Small intestine (tissue), 7 donors: ENCODE results near the gene PLCB4. TPM values are rescaled to one million over a fixed set of nuclear protein-coding genes. Genes with fewer than 3 reads are reported as not detected.
"Not testable (repeated sequence)": the region's sequence is repeated elsewhere in the genome, so short reads cannot be mapped to it uniquely, and the experiment has no call there.

ENCODE experiments used
- DNase-seq, 2 donors: peaks; one replicate each; pipeline versions ENCODE4 v3.0.0 to v3.0.0-alpha.2; 2013
- FAIRE-seq: peaks from 2 replicates; lab custom pipeline; 2012; peaks lifted over from hg19 to GRCh38; lab: Jason Lieb, UNC
- H3K27ac ChIP-seq, 3 donors: one replicate each; pipeline ENCODE4 v1.5.1; 2013; ENCODE audit warnings: low read length in 2 of 3, mild to moderate bottlenecking in 2 of 3, control low read depth in 1 of 3, inconsistent platforms in 1 of 3, low read depth in 1 of 3, moderate library complexity in 1 of 3
- H3K27me3 ChIP-seq, 3 donors: one replicate each; pipeline ENCODE4 v1.6.1; 2013; ENCODE audit warnings: low read length in 3 of 3, inconsistent platforms in 1 of 3; ENCODE audit not compliant: control insufficient read depth in 3 of 3, insufficient read depth in 3 of 3
- H3K36me3 ChIP-seq, 3 donors: one replicate each; pipeline ENCODE4 v1.6.1; 2013; ENCODE audit warnings: low read length in 3 of 3, inconsistent platforms in 1 of 3, low read depth in 1 of 3, mild to moderate bottlenecking in 1 of 3, moderate library complexity in 1 of 3; ENCODE audit not compliant: control insufficient read depth in 3 of 3, insufficient read depth in 2 of 3
- H3K4me1 ChIP-seq, 3 donors: one replicate each; pipeline ENCODE4 v1.6.1; 2013; ENCODE audit warnings: low read length in 2 of 3, inconsistent platforms in 1 of 3, low read depth in 1 of 3, mild to moderate bottlenecking in 1 of 3, moderate library complexity in 1 of 3; ENCODE audit not compliant: control insufficient read depth in 3 of 3, insufficient read depth in 2 of 3
- H3K4me3 ChIP-seq, 3 donors: one replicate each; pipeline ENCODE4 v1.5.1; 2013; ENCODE audit warnings: low read length in 3 of 3, control low read depth in 1 of 3, inconsistent platforms in 1 of 3, low read depth in 1 of 3, mild to moderate bottlenecking in 1 of 3, moderate library complexity in 1 of 3
- H3K9me3 ChIP-seq, 2 donors: one replicate each; pipeline ENCODE4 v1.6.1; 2013; ENCODE audit warnings: low read depth in 1 of 2, low read length in 1 of 2; ENCODE audit not compliant: control insufficient read depth in 2 of 2, insufficient read depth in 1 of 2
- WGBS, 3 donors: extraction: QIAGEN DNeasy Blood & Tissue Kit; methylation state at CpG; one replicate each; pipeline ENCODE4 v1.1.7; 2013; 5-methylcytosine and 5-hydroxymethylcytosine counted together
- polyA plus RNA-seq, 4 donors: library from polyadenylated mRNA; stranded (reverse) in 3 of 4; unstranded in 1 of 4; fragments of 200-250 nt in 3 of 4; fragments of 120-200 nt in 1 of 4; gene quantifications; one replicate each; pipeline versions ENCODE4 v1.2.1 to v1.2.3, GENCODE V29; 2013
- donor health status: healthy with polysubstance abuse.
- donor health status: control.
- donor health status: control.
- donor health status: Bipolar disorder and iron deficiency.
- donor health status: healthy.

Gene PLCB4
- polyA plus RNA-seq, 4 donors: under 0.01 to 14.4 (median 3.4) TPM

DNA sequence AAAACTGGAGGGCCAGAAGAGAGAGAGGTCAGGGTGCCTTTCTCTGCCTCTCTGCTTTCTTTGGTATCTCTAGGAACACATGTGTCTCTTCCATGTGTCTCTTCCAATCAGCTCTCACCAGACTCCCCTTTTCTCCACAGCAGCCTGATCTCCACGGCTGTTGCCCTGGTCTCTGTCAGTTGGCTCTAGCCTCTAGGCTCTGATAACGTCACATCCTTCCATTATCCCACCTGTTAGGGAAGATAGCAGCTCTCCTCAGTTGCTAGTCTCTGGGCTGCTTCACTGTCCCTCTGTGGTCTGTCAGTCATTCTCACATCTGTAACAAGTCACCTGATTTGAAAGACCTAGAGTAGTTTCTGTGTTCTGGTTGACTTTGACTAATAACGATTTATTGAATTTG, 80.2 kb downstream of the PLCB4 start:
- H3K27me3 ChIP-seq: no peaks in the 10 kb centered on the region
- H3K27ac ChIP-seq: no peak overlapping the region
- FAIRE-seq (no peak), DNase-seq (no peak)
- H3K4me3 ChIP-seq: no peak overlapping the region
- H3K4me1 ChIP-seq: peaks cover 0 to 4% (median 0%) of the 10 kb centered on the region in 3 donors
- peaks cover 0 to 16% of the 10 kb centered on the region in 2 donors for H3K9me3 ChIP-seq
- WGBS, 3 donors: 82 to 87% (median 84%) methylated on average over 3 of the region's 3 CpGs
- H3K36me3 ChIP-seq: peaks cover 0 to 3% (median 0%) of the 10 kb centered on the region in 3 donors

DNA sequence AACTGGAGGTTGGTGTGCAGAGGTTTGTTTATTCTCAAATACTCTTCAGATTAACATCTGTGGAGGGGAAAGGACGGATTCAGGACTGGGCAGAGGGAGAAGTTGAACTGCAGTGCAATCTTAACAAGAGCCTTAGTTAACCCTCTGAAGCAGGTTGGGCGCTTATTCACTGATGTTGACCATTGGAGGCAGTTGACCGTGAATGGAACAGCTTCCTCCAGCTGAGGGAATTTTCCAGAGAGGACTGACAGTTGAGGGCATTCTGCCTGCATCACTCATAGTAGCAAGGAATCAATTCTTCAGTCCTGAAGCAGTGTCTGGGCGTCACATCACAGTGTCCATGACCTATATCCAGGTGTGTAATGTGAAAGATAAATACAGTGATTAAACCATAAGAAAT, 80.9 kb downstream of the PLCB4 start:
- H3K27ac ChIP-seq: no peak overlapping the region
- peaks cover 0 to 3% (median 0%) of the 10 kb centered on the region in 3 donors for H3K36me3 ChIP-seq
- no peak for DNase-seq
- FAIRE-seq: no peak
- H3K4me3 ChIP-seq: no peak overlapping the region
- H3K27me3 ChIP-seq: no peaks in the 10 kb centered on the region
- peaks cover 0 to 4% (median 0%) of the 10 kb centered on the region in 3 donors for H3K4me1 ChIP-seq
- peaks cover 0 to 16% of the 10 kb centered on the region in 2 donors for H3K9me3 ChIP-seq
- 75 to 88% (median 80%) methylated on average over 4 of the region's 4 CpGs for WGBS, 3 donors

DNA sequence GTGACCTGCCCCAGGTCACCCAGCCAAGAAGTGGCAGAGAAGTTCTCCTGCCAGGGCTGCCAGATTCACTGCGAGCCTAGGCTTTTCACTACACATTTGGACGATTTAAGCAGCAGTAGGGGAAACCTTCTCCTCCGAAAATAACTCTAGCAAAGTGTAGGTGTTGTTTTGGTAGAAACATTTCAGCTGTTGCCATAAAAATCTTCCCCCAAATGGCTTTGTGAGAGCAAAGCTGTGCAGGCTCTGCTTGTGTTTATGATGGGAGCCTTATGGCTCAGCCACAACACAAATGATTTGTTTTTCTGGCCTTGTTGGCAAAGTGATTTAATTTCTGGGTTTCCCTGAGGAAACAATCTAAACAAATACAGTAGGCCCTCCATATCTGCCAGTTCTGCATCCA, 81.8 kb downstream of the PLCB4 start:
- Histone ChIP-seq H3K9me3 (peaks cover 0 to 16% of the 10 kb centered on the region in 2 donors), H3K4me3 (no peak overlapping the region), H3K36me3 (peaks cover 0 to 3% (median 0%) of the 10 kb centered on the region in 3 donors), H3K4me1 (peaks cover 0 to 4% (median 0%) of the 10 kb centered on the region in 3 donors), H3K27ac (no peak overlapping the region), H3K27me3 (no peaks in the 10 kb centered on the region)
- 74 to 87% (median 76%) methylated on average over 3 of the region's 3 CpGs for WGBS, 3 donors
- FAIRE-seq (no peak), DNase-seq (no peak)

DNA sequence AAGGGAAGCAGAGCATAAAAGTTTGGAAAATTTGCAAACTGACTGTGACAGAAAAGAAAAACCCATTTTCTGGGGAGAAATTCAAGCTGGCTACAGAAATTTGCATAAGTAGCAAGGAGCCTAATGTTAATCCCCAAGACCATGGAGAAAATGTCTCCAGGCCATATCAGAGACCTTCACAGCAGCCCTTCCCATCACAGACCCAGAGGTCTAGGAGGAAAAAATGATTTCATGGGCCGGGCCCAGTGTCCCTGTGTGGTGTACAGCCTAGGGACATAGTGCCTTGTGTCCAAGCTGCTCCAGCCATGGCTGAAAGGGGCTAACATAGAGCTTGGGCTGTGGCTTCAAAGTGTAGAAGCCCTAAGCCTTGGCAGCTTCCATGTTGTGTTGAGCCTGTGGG, 83.3 kb downstream of the PLCB4 start:
- peaks cover 0 to 16% of the 10 kb centered on the region in 2 donors for H3K9me3 ChIP-seq
- WGBS, 3 donors: 85 to 89% (median 88%) methylated on average over 1 of the region's 1 CpG
- H3K4me1 ChIP-seq, H3K27ac ChIP-seq, H3K36me3 ChIP-seq, FAIRE-seq, H3K27me3 ChIP-seq, H3K4me3 ChIP-seq, DNase-seq: not testable (repeated sequence)

DNA sequence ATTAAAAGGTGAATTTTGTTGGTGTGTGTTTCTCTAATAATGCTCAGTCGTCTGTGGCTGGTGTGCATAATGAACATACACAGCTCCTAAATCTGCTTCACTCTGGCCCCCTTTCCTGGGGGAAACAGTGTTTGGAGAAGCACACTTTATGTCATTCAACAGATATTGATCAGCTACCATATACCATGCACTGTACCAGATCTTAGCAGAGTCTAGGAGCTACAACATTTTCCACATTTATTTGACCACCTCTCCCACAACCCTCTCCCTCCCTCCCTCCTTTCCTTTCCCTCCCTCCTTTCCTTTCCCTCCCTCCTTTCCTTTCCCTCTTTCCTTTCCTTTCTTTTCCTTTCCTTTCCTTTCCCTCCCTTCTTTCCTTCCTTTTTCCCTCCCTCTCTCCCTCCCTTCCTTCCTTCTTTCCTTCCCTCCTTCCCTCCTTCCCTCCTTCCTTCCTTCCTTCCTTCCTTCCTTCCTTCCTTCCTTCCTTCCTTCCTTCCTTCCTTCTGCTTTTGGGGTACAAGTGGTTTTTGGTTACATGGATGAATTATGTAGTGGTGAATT, 85.7 kb downstream of the PLCB4 start:
- WGBS, 3 donors: 71 to 90% (median 88%) methylated on average over 1 of the region's 1 CpG
- FAIRE-seq (no peak), DNase-seq (no peak)
- H3K9me3 ChIP-seq: peaks cover 0 to 16% of the 10 kb centered on the region in 2 donors
- H3K36me3 ChIP-seq: peaks cover 0 to 3% (median 0%) of the 10 kb centered on the region in 3 donors
- H3K27ac ChIP-seq: no peak overlapping the region
- H3K4me3 ChIP-seq: no peak overlapping the region
- H3K27me3 ChIP-seq: no peaks in the 10 kb centered on the region
- no peaks in the 10 kb centered on the region for H3K4me1 ChIP-seq

DNA sequence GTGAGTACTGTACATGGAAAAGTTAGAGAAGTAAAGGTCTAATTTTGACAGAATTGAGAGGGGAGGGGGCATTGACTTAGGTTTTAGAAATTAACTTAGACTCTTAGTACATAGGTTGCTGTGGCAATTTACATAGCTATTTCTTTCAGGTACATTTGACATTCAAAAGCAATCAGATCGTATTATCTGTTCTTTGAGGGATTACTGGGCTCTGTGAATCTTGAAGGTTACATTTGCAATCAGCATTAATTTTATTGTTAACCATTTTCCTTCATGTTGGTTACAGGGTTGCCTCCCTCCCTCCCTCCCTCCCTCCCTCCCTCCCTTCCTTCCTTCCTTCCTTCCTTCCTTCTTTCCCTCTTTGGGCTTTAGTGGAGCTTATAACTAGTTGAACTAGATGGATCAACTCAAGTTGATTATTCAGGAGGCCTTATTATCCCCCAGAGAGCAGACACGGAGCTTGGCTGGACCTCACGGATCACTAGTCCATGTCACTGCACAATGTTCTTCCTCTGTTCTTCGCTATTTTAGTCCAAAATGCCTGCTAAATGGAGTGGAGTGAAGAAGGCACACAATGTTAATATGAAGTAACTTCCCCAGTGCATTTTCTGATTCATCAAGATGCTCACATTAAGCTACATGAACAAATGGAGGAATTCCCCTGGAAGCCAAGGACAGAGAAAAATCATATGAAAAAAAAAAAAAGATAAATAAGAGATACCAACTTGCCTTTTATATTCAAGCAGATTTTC, 87.8 kb downstream of the PLCB4 start:
- FAIRE-seq: no peak
- WGBS, 3 donors: 68 to 77% (median 69%) methylated on average over 4 of the region's 4 CpGs
- Histone ChIP-seq H3K27me3 (no peaks in the 10 kb centered on the region), H3K4me1 (no peaks in the 10 kb centered on the region), H3K36me3 (peaks cover 0 to 3% (median 0%) of the 10 kb centered on the region in 3 donors), H3K9me3 (peaks cover 0 to 16% of the 10 kb centered on the region in 2 donors), H3K4me3 (no peak overlapping the region), H3K27ac (no peak overlapping the region)
- no peak for DNase-seq

DNA sequence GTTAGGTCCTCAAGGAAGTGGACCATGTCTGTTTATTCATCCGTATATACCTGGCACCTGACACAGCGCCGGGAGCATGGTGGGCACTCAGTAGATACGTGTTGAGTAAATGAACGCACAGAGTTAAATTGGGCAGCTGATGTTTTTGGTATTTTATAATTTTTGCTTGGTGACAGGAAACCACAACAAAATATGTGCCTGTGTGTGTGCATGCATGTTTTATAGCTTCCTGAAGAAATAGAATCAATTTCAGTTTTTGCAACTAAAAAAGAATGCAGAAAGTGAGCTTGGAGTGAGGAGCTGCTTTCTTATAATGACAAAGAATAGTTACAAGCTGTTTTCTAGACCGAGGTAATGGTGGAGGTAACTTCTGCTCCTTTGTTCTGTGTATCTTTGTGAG, 91.4 kb downstream of the PLCB4 start:
- no peak overlapping the region for H3K27ac ChIP-seq
- FAIRE-seq: no peak
- no peaks in the 10 kb centered on the region for H3K9me3 ChIP-seq
- no peaks in the 10 kb centered on the region for H3K36me3 ChIP-seq
- H3K4me3 ChIP-seq: no peak overlapping the region
- no peak for DNase-seq
- WGBS, 3 donors: 62 to 75% (median 68%) methylated on average over 6 of the region's 6 CpGs
- no peaks in the 10 kb centered on the region for H3K27me3 ChIP-seq
- H3K4me1 ChIP-seq: no peaks in the 10 kb centered on the region

DNA sequence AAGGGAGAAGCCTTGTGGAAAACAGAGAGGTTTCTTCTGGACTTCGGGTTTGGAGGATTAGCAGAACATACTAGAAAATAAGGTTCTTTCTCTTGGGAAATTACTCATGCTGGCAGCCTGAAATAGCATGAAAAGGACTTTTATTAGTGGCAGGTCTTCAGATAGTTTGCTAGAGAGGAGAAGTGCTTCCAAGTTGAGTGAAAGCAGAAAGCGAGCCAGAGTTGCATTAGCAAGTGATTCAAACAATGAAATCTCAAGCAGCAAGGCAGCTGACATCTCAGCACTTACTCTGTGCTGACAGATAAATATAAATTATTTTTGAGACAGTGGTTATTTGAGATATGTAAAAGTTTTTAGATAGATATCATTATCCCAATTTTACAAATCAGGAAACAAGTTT, 91.9 kb downstream of the PLCB4 start:
- DNase-seq (no peak), FAIRE-seq (no peak)
- no peaks in the 10 kb centered on the region for H3K4me1 ChIP-seq
- H3K4me3 ChIP-seq: no peak overlapping the region
- H3K27ac ChIP-seq: no peak overlapping the region
- H3K9me3 ChIP-seq: no peaks in the 10 kb centered on the region
- 38 to 73% (median 55%) methylated on average over 2 of the region's 2 CpGs for WGBS, 3 donors
- H3K27me3 ChIP-seq: no peaks in the 10 kb centered on the region
- no peaks in the 10 kb centered on the region for H3K36me3 ChIP-seq
